GM21723 (cell line): ENCODE measurements around the gene LINGO3.

Source experiments
- ATAC-seq: cut with Tn5 transposase; IDR thresholded peaks from one replicate; pipeline ENCODE4 v1.9.1; 2021; ENCODE audit warnings: mild to moderate bottlenecking, moderate library complexity; ENCODE audit not compliant: unreplicated experiment

The LINGO3 gene

GRCh38 chr19:2307518-2308012, 389 bp downstream of the LINGO3 start:
- no peak for ATAC-seq

GRCh38 chr19:2306971-2307370, 983 bp downstream of the LINGO3 start:
- no peak for ATAC-seq

- no peak for ATAC-seq
Measured at GRCh38 chr19:2306281-2306806, 1.6 kb downstream of the LINGO3 start.

GRCh38 chr19:2305452-2306280, 2.3 kb downstream of the LINGO3 start:
- ATAC-seq = no peak

GRCh38 chr19:2303211-2303798, 4.6 kb downstream of the LINGO3 start:
- no peak for ATAC-seq

GRCh38 chr19:2302319-2303210, 5.4 kb downstream of the LINGO3 start:
- ATAC-seq = no peak

GRCh38 chr19:2300533-2300932, 7.4 kb downstream of the LINGO3 start:
- no peak for ATAC-seq

- no peak for ATAC-seq
Measured at GRCh38 chr19:2296141-2296540, 11.8 kb downstream of the LINGO3 start.

- no peak for ATAC-seq
Measured at GRCh38 chr19:2294687-2295335, 13.1 kb downstream of the LINGO3 start.

- no peak for ATAC-seq
Measured at GRCh38 chr19:2291185-2291751, 16.7 kb downstream of the LINGO3 start.

- ATAC-seq = no peak
Measured at GRCh38 chr19:2290441-2291184, 17.3 kb downstream of the LINGO3 start.

- ATAC-seq = no peak
Measured at GRCh38 chr19:2289714-2290435, 18.1 kb downstream of the LINGO3 start.

- no peak for ATAC-seq
Measured at GRCh38 chr19:2288818-2289713, 18.9 kb downstream of the LINGO3 start.

- no peak for ATAC-seq
Measured at GRCh38 chr19:2288338-2288817, 19.6 kb downstream of the LINGO3 start.

GRCh38 chr19:2287585-2288337, 20.2 kb downstream of the LINGO3 start:
- ATAC-seq = no peak

GRCh38 chr19:2286402-2287140, 21.4 kb downstream of the LINGO3 start:
- ATAC-seq = no peak
